H9 (cell line): ENCODE measurements around the gene SLC16A7. TPM values are rescaled to one million over a fixed set of nuclear protein-coding genes. Genes with fewer than 3 reads are reported as not detected.

Experiments used
- DNase-seq: peaks from one replicate; pipeline ENCODE4 v3.0.0-alpha.2; 2017
- H2AFZ ChIP-seq: one replicate; pipeline ENCODE4 v1.6.1; 2013; ENCODE audit warnings: mild to moderate bottlenecking, low read length, control low read depth, moderate library complexity
- H2AK5ac ChIP-seq: 2 replicates; pipeline ENCODE4 v1.6.1; 2013; ENCODE audit warnings: low read length, control low read depth, mixed read lengths; ENCODE audit not compliant: insufficient read length
- H2BK120ac ChIP-seq: one replicate; pipeline ENCODE4 v1.6.1; 2013; ENCODE audit warnings: low read depth, mild to moderate bottlenecking, low read length, control low read depth, inconsistent platforms; ENCODE audit not compliant: poor library complexity, severe bottlenecking
- H2BK12ac ChIP-seq: 2 replicates; pipeline ENCODE4 v1.6.1; 2013; ENCODE audit warnings: low read length, control low read depth, mixed read lengths, low read depth; ENCODE audit not compliant: insufficient read length
- H2BK15ac ChIP-seq: 2 replicates; pipeline ENCODE4 v1.6.1; 2013; ENCODE audit warnings: low read depth, low read length, control low read depth
- H2BK20ac ChIP-seq: one replicate; pipeline ENCODE4 v1.6.1; 2013; ENCODE audit warnings: low read depth, mild to moderate bottlenecking, low read length, control low read depth, inconsistent platforms; ENCODE audit not compliant: poor library complexity, severe bottlenecking
- H2BK5ac ChIP-seq: 2 replicates; pipeline ENCODE4 v1.6.1; 2013; ENCODE audit warnings: low read length, control low read depth, mixed read lengths; ENCODE audit not compliant: insufficient read length
- H3K14ac ChIP-seq: 2 replicates; pipeline ENCODE4 v1.6.1; 2013; ENCODE audit warnings: low read length, control low read depth; ENCODE audit not compliant: insufficient read depth
- H3K18ac ChIP-seq: 2 replicates; pipeline ENCODE4 v1.6.1; 2013; ENCODE audit warnings: low read depth, mild to moderate bottlenecking, mixed read lengths, low read length, control low read depth; ENCODE audit not compliant: insufficient read length
- H3K23ac ChIP-seq: 2 replicates; pipeline ENCODE4 v1.6.1; 2013; ENCODE audit warnings: low read length, control low read depth, mixed read lengths, low read depth; ENCODE audit not compliant: insufficient read length
- H3K23me2 ChIP-seq: 2 replicates; pipeline ENCODE4 v1.6.1; 2013; ENCODE audit warnings: low read depth, mild to moderate bottlenecking, mixed read lengths, low read length, control low read depth; ENCODE audit not compliant: insufficient read length, poor library complexity, severe bottlenecking
- H3K27ac ChIP-seq: 2 replicates; pipeline ENCODE4 v1.5.1; 2013; ENCODE audit warnings: low read length, control low read depth, mixed read lengths, low read depth; ENCODE audit not compliant: insufficient read length
- H3K27me3 ChIP-seq: 2 replicates; pipeline ENCODE4 v1.6.1; 2013; ENCODE audit warnings: low read length, control low read depth, inconsistent platforms; ENCODE audit not compliant: insufficient read depth
- H3K4ac ChIP-seq: 2 replicates; pipeline ENCODE4 v1.6.1; 2013; ENCODE audit warnings: low read depth, mild to moderate bottlenecking, control low read depth, inconsistent platforms, low read length, moderate library complexity
- H3K4me1 ChIP-seq: 2 replicates; pipeline ENCODE4 v1.6.1; 2013; ENCODE audit warnings: low read length, control low read depth, inconsistent platforms; ENCODE audit not compliant: insufficient read depth
- H3K4me2 ChIP-seq: 2 replicates; pipeline ENCODE4 v1.6.1; 2013; ENCODE audit warnings: low read length, control low read depth, mixed read lengths; ENCODE audit not compliant: insufficient read length, insufficient read depth
- H3K56ac ChIP-seq: 2 replicates; pipeline ENCODE4 v1.6.1; 2013; ENCODE audit warnings: low read depth, mild to moderate bottlenecking, mixed read lengths, low read length, control low read depth; ENCODE audit not compliant: insufficient read length
- H3K79me1 ChIP-seq: 2 replicates; pipeline ENCODE4 v1.6.1; 2013; ENCODE audit warnings: low read depth, mild to moderate bottlenecking, moderate library complexity, low read length, control low read depth, inconsistent platforms; ENCODE audit not compliant: insufficient read depth, poor library complexity, severe bottlenecking
- H3K79me2 ChIP-seq: 2 replicates; pipeline ENCODE4 v1.6.1; 2013; ENCODE audit warnings: low read length, control low read depth, inconsistent platforms; ENCODE audit not compliant: insufficient read depth
- H3K9ac ChIP-seq: 2 replicates; pipeline ENCODE4 v1.6.1; 2013; ENCODE audit warnings: low read length, control low read depth, mixed read lengths; ENCODE audit not compliant: insufficient read length; ENCODE audit errors: extremely low read depth
- H3K9me3 ChIP-seq: one replicate; pipeline ENCODE4 v1.6.1; 2013; ENCODE audit warnings: low read depth, low read length, inconsistent platforms; ENCODE audit not compliant: control insufficient read depth
- H3T11ph ChIP-seq: one replicate; pipeline ENCODE4 v1.6.1; 2013; ENCODE audit warnings: mild to moderate bottlenecking, low read length, control low read depth, inconsistent platforms
- H4K20me1 ChIP-seq: one replicate; pipeline ENCODE4 v1.6.1; 2013; ENCODE audit not compliant: control insufficient read depth, insufficient read length, insufficient read depth
- H4K5ac ChIP-seq: 2 replicates; pipeline ENCODE4 v1.6.1; 2013; ENCODE audit warnings: low read depth, mild to moderate bottlenecking, mixed read lengths, low read length, control low read depth; ENCODE audit not compliant: insufficient read length
- H4K8ac ChIP-seq: replicated peaks from 2 replicates; pipeline ENCODE4 v1.6.1; 2013; ENCODE audit warnings: low read length, control low read depth, mixed read lengths, low read depth; ENCODE audit not compliant: insufficient read length
- H4K91ac ChIP-seq: 2 replicates; pipeline ENCODE4 v1.6.1; 2013; ENCODE audit warnings: low read depth, mild to moderate bottlenecking, moderate library complexity, mixed read lengths, low read length, control low read depth; ENCODE audit not compliant: insufficient read length
- H3K27ac Mint-ChIP-seq, 3 experiments: 2 replicates in 2 of 3; 3 replicates in 1 of 3; pipeline ENCODE4 v1.8.0; 2020 to 2021; ENCODE audit warnings: mixed read lengths in 3 of 3, mild to moderate bottlenecking in 1 of 3, moderate library complexity in 1 of 3
- H3K27me3 Mint-ChIP-seq: 2 replicates; pipeline ENCODE4 v1.8.0; 2021; ENCODE audit warnings: low read depth, mild to moderate bottlenecking, moderate library complexity, mixed read lengths
- H3K36me3 Mint-ChIP-seq, 3 experiments: 2 replicates in 2 of 3; 3 replicates in 1 of 3; pipeline ENCODE4 v1.8.0; 2020 to 2021; ENCODE audit warnings: low read depth in 3 of 3, mixed read lengths in 3 of 3; ENCODE audit not compliant: insufficient read depth in 1 of 3
- H3K4me1 Mint-ChIP-seq, 2 experiments: 2 replicates each; pipeline ENCODE4 v1.8.0; 2020; ENCODE audit warnings: mixed read lengths in 2 of 2
- H3K4me3 Mint-ChIP-seq, 2 experiments: 2 replicates in 1 of 2; 3 replicates in 1 of 2; pipeline ENCODE4 v1.8.0; 2020 to 2021; ENCODE audit warnings: mild to moderate bottlenecking in 2 of 2, mixed read lengths in 2 of 2, moderate library complexity in 1 of 2
- H3K9me3 Mint-ChIP-seq, 2 experiments: 2 replicates in 1 of 2; 3 replicates in 1 of 2; pipeline ENCODE4 v1.8.0; 2020; ENCODE audit warnings: mild to moderate bottlenecking in 2 of 2, mixed read lengths in 2 of 2, moderate library complexity in 1 of 2
- WGBS: extraction: QIAGEN DNeasy Blood & Tissue Kit; methylation state at CpG from one replicate; pipeline ENCODE4 v1.1.7; 2013; ENCODE audit warnings: missing lambda C conversion rate, low lambda C conversion rate, mixed read lengths; ENCODE audit not compliant: insufficient read length; ENCODE audit errors: extremely low coverage; 5-methylcytosine and 5-hydroxymethylcytosine counted together
- total RNA-seq: library from RNA; stranded (reverse); gene quantifications from 2 replicates; pipeline ENCODE4 v1.2.1, GENCODE V29; 2021
- TF ChIP-seq, protein P1 (sequence below): fragments of 200-600 bp; sonication (generic); conservative IDR thresholded peaks from 3 replicates; pipeline ENCODE4 v1.8.0; 2021; ENCODE audit warnings: antibody characterized with exemption, mild to moderate bottlenecking

Gene SLC16A7
- total RNA-seq, 1 experiment from 2014 or later = 2.2 TPM

DNA sequence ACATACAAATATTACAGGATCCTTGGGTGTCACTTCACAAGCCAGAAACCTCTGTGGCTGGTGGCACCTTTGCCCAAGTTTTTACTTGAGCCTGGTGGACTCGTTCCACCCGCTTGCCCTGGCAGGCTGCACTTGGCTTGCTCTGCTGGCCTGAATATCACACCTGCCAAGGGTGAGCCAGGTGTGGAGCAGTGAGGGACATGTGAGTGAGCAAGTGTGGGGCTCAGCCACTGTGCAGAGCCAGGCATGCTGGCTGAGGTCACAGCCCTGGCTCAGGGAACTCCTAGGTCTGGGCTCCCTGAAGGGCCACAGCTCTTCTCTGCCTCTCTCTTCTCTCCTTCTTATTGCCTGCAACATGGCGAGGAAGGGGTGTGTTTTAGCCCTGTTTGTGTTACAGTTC lies 82.0 kb downstream of the SLC16A7 start:
- H3K79me2 ChIP-seq = no peaks in the 10 kb centered on the region
- no peak overlapping the region for H4K8ac ChIP-seq
- H3K4me2 ChIP-seq = no peak overlapping the region
- Mint-ChIP-seq H3K36me3 (no peaks in the 10 kb centered on the region), H3K27me3 (no peaks in the 10 kb centered on the region), H3K9me3 (no peaks in the 10 kb centered on the region; a peak in 1 of 5 replicates), H3K4me1 (no peaks in the 10 kb centered on the region), H3K27ac (no peak overlapping the region), H3K4me3 (no peak overlapping the region)
- H3K14ac ChIP-seq = no peak overlapping the region
- H4K91ac ChIP-seq = no peak overlapping the region
- WGBS = no CpG with 5 or more reads among the region's 3 CpGs
- no peak overlapping the region for H2BK15ac ChIP-seq
- H3K79me1 ChIP-seq = no peaks in the 10 kb centered on the region
- no peak overlapping the region for H3K27ac ChIP-seq
- no peak overlapping the region for H2AK5ac ChIP-seq
- no peak overlapping the region for H2BK120ac ChIP-seq
- TF ChIP-seq, protein P1, sequence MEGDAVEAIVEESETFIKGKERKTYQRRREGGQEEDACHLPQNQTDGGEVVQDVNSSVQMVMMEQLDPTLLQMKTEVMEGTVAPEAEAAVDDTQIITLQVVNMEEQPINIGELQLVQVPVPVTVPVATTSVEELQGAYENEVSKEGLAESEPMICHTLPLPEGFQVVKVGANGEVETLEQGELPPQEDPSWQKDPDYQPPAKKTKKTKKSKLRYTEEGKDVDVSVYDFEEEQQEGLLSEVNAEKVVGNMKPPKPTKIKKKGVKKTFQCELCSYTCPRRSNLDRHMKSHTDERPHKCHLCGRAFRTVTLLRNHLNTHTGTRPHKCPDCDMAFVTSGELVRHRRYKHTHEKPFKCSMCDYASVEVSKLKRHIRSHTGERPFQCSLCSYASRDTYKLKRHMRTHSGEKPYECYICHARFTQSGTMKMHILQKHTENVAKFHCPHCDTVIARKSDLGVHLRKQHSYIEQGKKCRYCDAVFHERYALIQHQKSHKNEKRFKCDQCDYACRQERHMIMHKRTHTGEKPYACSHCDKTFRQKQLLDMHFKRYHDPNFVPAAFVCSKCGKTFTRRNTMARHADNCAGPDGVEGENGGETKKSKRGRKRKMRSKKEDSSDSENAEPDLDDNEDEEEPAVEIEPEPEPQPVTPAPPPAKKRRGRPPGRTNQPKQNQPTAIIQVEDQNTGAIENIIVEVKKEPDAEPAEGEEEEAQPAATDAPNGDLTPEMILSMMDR = no peak
- H2BK5ac ChIP-seq = no peak overlapping the region
- H2BK20ac ChIP-seq = no peak overlapping the region
- no peaks in the 10 kb centered on the region for H3K9me3 ChIP-seq
- no peak overlapping the region for H3K4ac ChIP-seq
- H3T11ph ChIP-seq = no peak overlapping the region
- H3K27me3 ChIP-seq = no peaks in the 10 kb centered on the region
- H4K5ac ChIP-seq = no peak overlapping the region
- H3K56ac ChIP-seq = no peak overlapping the region
- no peak for DNase-seq
- no peak overlapping the region for H3K18ac ChIP-seq
- H3K4me1 ChIP-seq = no peaks in the 10 kb centered on the region
- H2BK12ac ChIP-seq = no peak overlapping the region
- H2AFZ ChIP-seq = no peak overlapping the region
- H4K20me1 ChIP-seq = no peaks in the 10 kb centered on the region
- no peaks in the 10 kb centered on the region for H3K23me2 ChIP-seq
- no peak overlapping the region for H3K9ac ChIP-seq
- no peak overlapping the region for H3K23ac ChIP-seq
